Mesenchymal stem cell (in vitro differentiated cells and primary cell): ENCODE results near the gene DEPDC4.
A peak's percentile ranks its signal among the peaks of the same experiment; 100 is the strongest.

Source experiments
- DNase-seq: peaks from one replicate; pipeline ENCODE4 v3.0.0-alpha.2; 2013
- H2AFZ ChIP-seq: one replicate; pipeline ENCODE4 v1.6.1; 2013; ENCODE audit warnings: low read depth, mild to moderate bottlenecking, control low read depth, inconsistent platforms, low read length, moderate library complexity
- H2AK5ac ChIP-seq: 2 replicates; pipeline ENCODE4 v1.6.1; 2013; ENCODE audit warnings: low read length, moderate library complexity, mild to moderate bottlenecking, inconsistent platforms; ENCODE audit not compliant: severe bottlenecking
- H2BK120ac ChIP-seq: one replicate; pipeline ENCODE4 v1.6.1; 2013; ENCODE audit warnings: low read depth, mild to moderate bottlenecking, inconsistent platforms, low read length, moderate library complexity
- H2BK12ac ChIP-seq, 2 experiments: one replicate each; pipeline ENCODE4 v1.6.1; 2013; ENCODE audit warnings: inconsistent platforms in 2 of 2, low read length in 2 of 2, mild to moderate bottlenecking in 2 of 2, moderate library complexity in 2 of 2, control low read depth in 1 of 2
- H2BK15ac ChIP-seq: one replicate; pipeline ENCODE4 v1.6.1; 2013; ENCODE audit warnings: mild to moderate bottlenecking, low read depth, inconsistent platforms; ENCODE audit not compliant: poor library complexity, severe bottlenecking
- H2BK5ac ChIP-seq: 2 replicates; pipeline ENCODE4 v1.6.1; 2013; ENCODE audit warnings: low read depth, mild to moderate bottlenecking, low read length, control low read depth, inconsistent platforms; ENCODE audit not compliant: poor library complexity, severe bottlenecking
- H3K14ac ChIP-seq, 2 experiments: one replicate each; pipeline ENCODE4 v1.6.1; 2013; ENCODE audit warnings: inconsistent platforms in 2 of 2, low read length in 2 of 2, control low read depth in 1 of 2, mild to moderate bottlenecking in 1 of 2, moderate library complexity in 1 of 2
- H3K18ac ChIP-seq, 2 experiments: one replicate each; pipeline ENCODE4 v1.6.1; 2013; ENCODE audit warnings: inconsistent platforms in 2 of 2, low read length in 2 of 2, control low read depth in 1 of 2, low read depth in 1 of 2, mild to moderate bottlenecking in 1 of 2
- H3K23ac ChIP-seq, 2 experiments: one replicate each; pipeline ENCODE4 v1.6.1; 2013; ENCODE audit warnings: inconsistent platforms in 2 of 2, low read length in 2 of 2, mild to moderate bottlenecking in 2 of 2, moderate library complexity in 2 of 2, control low read depth in 1 of 2
- H3K27ac ChIP-seq: 2 replicates; pipeline ENCODE4 v1.5.1; 2013; ENCODE audit warnings: mild to moderate bottlenecking, moderate library complexity, low read length, control low read depth, inconsistent platforms; ENCODE audit not compliant: poor library complexity, severe bottlenecking
- H3K27me3 ChIP-seq, 2 experiments: 2 replicates each; pipeline versions ENCODE4 v1.6.1 to v1.7.0; 2013; ENCODE audit warnings: low read length in 2 of 2, mild to moderate bottlenecking in 2 of 2, moderate library complexity in 2 of 2, control low read depth in 1 of 2, inconsistent platforms in 1 of 2; ENCODE audit not compliant: control insufficient read depth in 1 of 2, insufficient read depth in 1 of 2
- H3K36me3 ChIP-seq, 2 experiments: 2 replicates each; pipeline versions ENCODE4 v1.6.1 to v1.7.0; 2013; ENCODE audit warnings: low read length in 2 of 2, control low read depth in 1 of 2, inconsistent platforms in 1 of 2, low read depth in 1 of 2, mild to moderate bottlenecking in 1 of 2; ENCODE audit not compliant: insufficient read depth in 2 of 2, control insufficient read depth in 1 of 2
- H3K4ac ChIP-seq, 2 experiments: one replicate each; pipeline ENCODE4 v1.6.1; 2013; ENCODE audit warnings: inconsistent platforms in 2 of 2, low read length in 2 of 2, mild to moderate bottlenecking in 2 of 2, moderate library complexity in 2 of 2, control low read depth in 1 of 2, low read depth in 1 of 2
- H3K4me1 ChIP-seq: 2 replicates; pipeline ENCODE4 v1.6.1; 2013; ENCODE audit warnings: low read depth, low read length, control low read depth; ENCODE audit not compliant: control insufficient read depth, insufficient read depth
- H3K4me2 ChIP-seq: 2 replicates; pipeline ENCODE4 v1.6.1; 2013; ENCODE audit warnings: low read length, mild to moderate bottlenecking, inconsistent platforms; ENCODE audit not compliant: poor library complexity, severe bottlenecking
- H3K4me3 ChIP-seq, 2 experiments: 2 replicates each; pipeline versions ENCODE4 v1.5.1 to v1.7.0; 2013; ENCODE audit warnings: low read length in 2 of 2, mild to moderate bottlenecking in 2 of 2, control low read depth in 1 of 2, low read depth in 1 of 2; ENCODE audit not compliant: insufficient read depth in 1 of 2
- H3K79me1 ChIP-seq: replicated peaks from 2 replicates; pipeline ENCODE4 v1.6.1; 2013; ENCODE audit warnings: mild to moderate bottlenecking, control low read depth, low read length, inconsistent platforms; ENCODE audit not compliant: poor library complexity, severe bottlenecking
- H3K9ac ChIP-seq: 2 replicates; pipeline ENCODE4 v1.7.0; 2013; ENCODE audit warnings: mild to moderate bottlenecking, low read length, moderate library complexity
- H3K9me3 ChIP-seq: 2 replicates; pipeline ENCODE4 v1.7.0; 2013; ENCODE audit warnings: mild to moderate bottlenecking, low read length; ENCODE audit not compliant: control insufficient read depth
- H4K8ac ChIP-seq: one replicate; pipeline ENCODE4 v1.6.1; 2013; ENCODE audit warnings: inconsistent platforms, mild to moderate bottlenecking, low read length, moderate library complexity
- H4K91ac ChIP-seq: one replicate; pipeline ENCODE4 v1.6.1; 2013; ENCODE audit warnings: mild to moderate bottlenecking, low read length, inconsistent platforms
- WGBS: methylation state at CpG from one replicate; pipeline ENCODE4 v1.1.7; 2013; ENCODE audit warnings: mixed read lengths; 5-methylcytosine and 5-hydroxymethylcytosine counted together

Gene DEPDC4

DNA sequence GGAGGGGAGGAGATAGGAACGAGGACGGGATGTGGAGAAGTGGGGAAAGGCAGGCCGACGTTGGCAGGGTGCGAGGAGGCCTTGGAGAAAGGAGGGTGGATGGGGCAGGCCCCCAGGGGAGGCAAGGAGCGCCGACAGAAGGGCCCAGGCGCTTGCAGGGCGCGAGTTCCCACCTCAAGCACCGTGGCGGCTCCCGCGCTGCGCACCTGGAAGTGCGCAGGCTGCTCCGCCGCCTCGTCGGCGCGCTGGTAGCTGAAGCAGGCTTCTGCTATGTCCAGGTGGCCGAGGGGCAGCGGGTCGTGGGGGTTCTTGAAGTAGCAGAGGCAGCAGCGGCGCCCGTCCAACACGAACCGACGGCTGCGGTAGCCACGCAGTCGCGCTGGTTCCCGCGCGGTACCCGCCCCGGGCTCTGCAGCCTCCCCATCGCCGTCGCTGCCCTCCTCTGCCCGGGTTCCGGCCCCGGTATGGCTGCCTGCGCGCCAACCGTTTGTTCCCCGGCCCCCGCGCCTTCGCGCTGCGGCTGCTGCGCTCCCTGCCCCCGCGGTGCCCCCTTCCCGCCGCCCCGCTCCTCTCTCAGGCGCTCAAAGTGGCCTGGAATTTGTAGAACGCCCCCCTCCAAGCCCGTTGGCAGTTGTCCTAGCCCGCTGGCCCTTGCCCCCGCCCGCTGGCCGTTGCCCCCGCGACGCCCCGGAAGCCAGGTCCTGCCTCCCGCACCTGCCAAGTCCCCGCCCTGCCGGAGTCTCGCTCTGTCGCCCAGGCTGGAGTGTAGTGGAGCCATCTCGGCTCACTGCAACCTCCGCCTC, 67.3 kb downstream of the DEPDC4 start:
- H3K9ac ChIP-seq: peak overlapping the region; percentile 91
- no peaks in the 10 kb centered on the region for H3K36me3 ChIP-seq
- no peak for DNase-seq
- H2BK120ac ChIP-seq: no peak overlapping the region
- 2% methylated on average over 76 of the region's 79 CpGs for WGBS
- peak overlapping the region; percentile 75 to 85 for H3K4me3 ChIP-seq
- peak overlapping the region in 1 of 2 experiments; percentile 49 for H3K14ac ChIP-seq
- H2BK5ac ChIP-seq: no peak overlapping the region
- no peak overlapping the region for H2AK5ac ChIP-seq
- H2BK12ac ChIP-seq: peak overlapping the region in 1 of 2 experiments; percentile 6
- H3K9me3 ChIP-seq: no peaks in the 10 kb centered on the region
- H4K91ac ChIP-seq: no peak overlapping the region
- H3K4ac ChIP-seq: no peak overlapping the region
- H3K79me1 ChIP-seq: peaks cover 11% of the 10 kb centered on the region
- peaks cover 13% of the 10 kb centered on the region for H3K4me1 ChIP-seq
- peak overlapping the region; percentile 66 for H4K8ac ChIP-seq
- H3K27ac ChIP-seq: no peak overlapping the region
- H3K23ac ChIP-seq: no peak overlapping the region
- H3K18ac ChIP-seq: peak overlapping the region; percentile 50 to 71
- no peaks in the 10 kb centered on the region for H3K27me3 ChIP-seq
- H2AFZ ChIP-seq: peak overlapping the region; percentile 84
- H2BK15ac ChIP-seq: peak overlapping the region; percentile 64
- peak overlapping the region; percentile 96 for H3K4me2 ChIP-seq

DNA sequence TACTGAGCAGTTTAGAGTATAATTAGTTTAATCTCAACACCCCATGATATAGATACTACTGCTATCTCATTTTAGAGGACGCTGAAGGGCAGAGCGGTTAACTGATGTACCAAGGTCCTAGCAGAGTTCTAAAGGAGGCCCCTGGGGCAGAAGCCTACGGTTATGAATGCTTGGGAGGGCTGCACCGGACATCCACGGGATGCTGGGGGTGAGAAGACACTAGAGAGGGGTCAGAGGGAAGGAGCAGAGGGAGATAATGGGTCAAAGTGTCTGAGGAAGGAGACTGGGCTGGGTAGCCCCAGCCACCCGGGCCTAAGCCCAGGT, 67.9 kb downstream of the DEPDC4 start:
- Histone ChIP-seq H3K9me3 (no peaks in the 10 kb centered on the region), H2BK5ac (no peak overlapping the region), H3K79me1 (peaks cover 8% of the 10 kb centered on the region), H3K27me3 (no peaks in the 10 kb centered on the region), H3K9ac (peak overlapping the region; percentile 91), H3K4ac (no peak overlapping the region), H3K14ac (peak overlapping the region in 1 of 2 experiments; percentile 49), H2BK15ac (peak overlapping the region; percentile 64), H3K27ac (no peak overlapping the region), H3K23ac (no peak overlapping the region), H3K4me3 (peak overlapping the region; percentile 75 to 85), H3K4me2 (peak overlapping the region; percentile 96), H2BK12ac (no peak overlapping the region), H2AFZ (peak overlapping the region; percentile 84), H2AK5ac (no peak overlapping the region), H3K36me3 (no peaks in the 10 kb centered on the region), H3K18ac (peak overlapping the region in 1 of 2 experiments; percentile 50), H4K8ac (peak overlapping the region; percentile 66), H2BK120ac (no peak overlapping the region), H4K91ac (no peak overlapping the region), H3K4me1 (peaks cover 13% of the 10 kb centered on the region)
- no peak for DNase-seq
- WGBS: 29% methylated on average over 6 of the region's 6 CpGs

DNA sequence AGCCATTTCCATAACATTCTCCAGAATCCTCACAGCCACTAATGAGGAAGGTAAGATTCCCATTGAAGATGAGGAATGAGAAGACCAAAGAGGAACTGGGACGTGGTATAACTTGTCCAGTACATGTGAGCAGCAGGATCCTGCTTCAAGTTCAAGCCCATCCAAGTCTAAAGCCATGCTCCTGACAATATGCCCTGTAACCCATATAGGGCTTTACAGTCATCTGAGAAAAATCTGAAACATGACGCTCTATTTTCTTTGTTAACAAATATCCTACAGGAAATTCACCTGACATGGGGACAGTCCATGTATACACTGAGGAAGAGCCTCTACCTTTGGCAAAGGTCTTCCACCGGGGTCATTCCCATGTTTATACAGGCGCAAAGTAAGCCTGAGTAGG, 69.4 kb downstream of the DEPDC4 start:
- H4K8ac ChIP-seq: no peak overlapping the region

DNA sequence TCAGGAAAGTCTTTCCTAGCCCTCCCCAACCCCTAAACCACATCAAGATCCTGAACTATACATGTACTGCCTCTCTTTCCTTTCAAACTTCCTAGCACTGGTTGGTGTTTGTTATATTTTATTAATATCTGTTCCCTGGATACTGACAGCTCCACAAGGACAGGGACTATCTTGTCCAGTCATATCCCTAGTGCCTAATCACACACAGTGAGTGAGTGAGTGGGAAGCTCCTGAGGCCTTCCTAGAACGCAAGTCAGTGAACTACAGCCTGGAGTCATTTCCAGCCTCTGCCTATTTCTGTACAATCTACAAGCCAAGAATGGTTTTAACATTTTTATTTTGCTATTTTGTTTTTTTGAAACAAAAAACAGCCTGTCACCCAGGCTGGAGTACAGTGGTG, 73.8 kb downstream of the DEPDC4 start:
- Histone ChIP-seq H3K4me1 (no peaks in the 10 kb centered on the region), H2BK5ac (no peak overlapping the region), H2AFZ (no peak overlapping the region), H4K91ac (no peak overlapping the region), H4K8ac (no peak overlapping the region), H3K4me2 (no peak overlapping the region), H3K9ac (no peak overlapping the region), H3K23ac (no peak overlapping the region), H2AK5ac (no peak overlapping the region), H3K4me3 (no peak overlapping the region), H3K9me3 (no peaks in the 10 kb centered on the region), H3K79me1 (no peaks in the 10 kb centered on the region), H2BK15ac (no peak overlapping the region), H3K36me3 (no peaks in the 10 kb centered on the region), H3K14ac (no peak overlapping the region), H3K4ac (no peak overlapping the region), H3K27me3 (no peaks in the 10 kb centered on the region), H2BK12ac (no peak overlapping the region), H3K18ac (no peak overlapping the region), H3K27ac (no peak overlapping the region), H2BK120ac (no peak overlapping the region)
- DNase-seq: no peak
- 100% methylated on average over 1 of the region's 1 CpG for WGBS

More for the DNA sequence above, 69.4 kb downstream of the DEPDC4 start:
- Histone ChIP-seq H2AFZ (no peak overlapping the region), H3K4me1 (peaks cover 13% of the 10 kb centered on the region), H2BK120ac (no peak overlapping the region), H3K4me3 (no peak overlapping the region), H3K18ac (no peak overlapping the region), H3K36me3 (no peaks in the 10 kb centered on the region), H3K9ac (no peak overlapping the region), H3K4me2 (no peak overlapping the region), H2BK12ac (no peak overlapping the region), H2AK5ac (no peak overlapping the region), H3K4ac (no peak overlapping the region), H2BK15ac (no peak overlapping the region), H3K27me3 (no peaks in the 10 kb centered on the region), H2BK5ac (no peak overlapping the region), H3K27ac (no peak overlapping the region), H4K91ac (no peak overlapping the region), H3K14ac (no peak overlapping the region), H3K9me3 (no peaks in the 10 kb centered on the region), H3K23ac (no peak overlapping the region), H3K79me1 (peaks cover 3% of the 10 kb centered on the region)
- 78% methylated on average over 4 of the region's 4 CpGs for WGBS
- no peak for DNase-seq
